Fibroblast of lung (primary cell): Measurements from ENCODE around the gene HNRNPA3.

Experiments
- EZH2 ChIP-seq: IDR thresholded peaks from 2 replicates; pipeline ENCODE4 v1.5.1; 2012; ENCODE audit warnings: low read length, control low read depth, mild to moderate bottlenecking; ENCODE audit errors: missing control alignments
- TF ChIP-seq, protein P1 (sequence below), 2 donors: IDR thresholded peaks in 1 of 2; conservative IDR thresholded peaks in 1 of 2; 1 replicate in 1 of 2; 2 replicates in 1 of 2; pipeline ENCODE4 v1.5.1; 2011 to 2012; ENCODE audit warnings: low read length in 2 of 2, control low read depth in 1 of 2, inconsistent platforms in 1 of 2, low read depth in 1 of 2, mild to moderate bottlenecking in 1 of 2

DNA sequence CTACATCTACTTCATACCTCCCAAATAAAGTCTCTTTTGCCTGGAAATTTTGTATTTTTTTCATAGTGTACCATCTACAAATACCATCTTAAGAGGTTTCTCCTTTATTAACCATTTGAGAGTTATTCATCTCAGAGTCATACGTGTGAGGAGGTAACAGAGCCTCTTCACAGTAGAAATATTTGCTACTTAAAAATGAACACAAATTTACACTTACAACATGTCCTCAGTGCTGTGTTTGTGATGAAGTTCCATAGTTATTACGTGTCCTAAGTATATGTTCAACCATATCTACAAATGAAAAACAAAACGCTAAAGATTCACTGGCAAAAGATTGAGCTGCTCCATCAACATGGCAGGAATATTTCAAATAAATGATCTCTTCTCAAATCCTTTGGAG is 48.5 kb upstream of the HNRNPA3 start:
- TF ChIP-seq, protein P1, sequence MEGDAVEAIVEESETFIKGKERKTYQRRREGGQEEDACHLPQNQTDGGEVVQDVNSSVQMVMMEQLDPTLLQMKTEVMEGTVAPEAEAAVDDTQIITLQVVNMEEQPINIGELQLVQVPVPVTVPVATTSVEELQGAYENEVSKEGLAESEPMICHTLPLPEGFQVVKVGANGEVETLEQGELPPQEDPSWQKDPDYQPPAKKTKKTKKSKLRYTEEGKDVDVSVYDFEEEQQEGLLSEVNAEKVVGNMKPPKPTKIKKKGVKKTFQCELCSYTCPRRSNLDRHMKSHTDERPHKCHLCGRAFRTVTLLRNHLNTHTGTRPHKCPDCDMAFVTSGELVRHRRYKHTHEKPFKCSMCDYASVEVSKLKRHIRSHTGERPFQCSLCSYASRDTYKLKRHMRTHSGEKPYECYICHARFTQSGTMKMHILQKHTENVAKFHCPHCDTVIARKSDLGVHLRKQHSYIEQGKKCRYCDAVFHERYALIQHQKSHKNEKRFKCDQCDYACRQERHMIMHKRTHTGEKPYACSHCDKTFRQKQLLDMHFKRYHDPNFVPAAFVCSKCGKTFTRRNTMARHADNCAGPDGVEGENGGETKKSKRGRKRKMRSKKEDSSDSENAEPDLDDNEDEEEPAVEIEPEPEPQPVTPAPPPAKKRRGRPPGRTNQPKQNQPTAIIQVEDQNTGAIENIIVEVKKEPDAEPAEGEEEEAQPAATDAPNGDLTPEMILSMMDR (conservative IDR thresholded peaks at IDR 0.05 in 1 of 2, IDR thresholded peaks at IDR 0.05 in 1 of 2; ENCODE audit: low read depth in 1 of 2, low read length in 2 of 2), result no peak
- no peak for TF ChIP-seq EZH2
